Glomerular visceral epithelial cell (primary cell): ENCODE measurements around the gene RTN4RL2.

Experiments used
- DNase-seq: peaks from one replicate; pipeline ENCODE4 v3.0.0-alpha.2; 2016; ENCODE audit errors: extremely low spot score

RTN4RL2 gene

GRCh38 chr11:57462597-57462996 is 2.3 kb downstream of the RTN4RL2 start:
- DNase-seq = no peak

- DNase-seq = no peak
Measured at GRCh38 chr11:57463671-57464538, 3.6 kb downstream of the RTN4RL2 start.

- no peak for DNase-seq
Measured at GRCh38 chr11:57464539-57465181, 4.3 kb downstream of the RTN4RL2 start.

GRCh38 chr11:57466680-57467079 is 6.4 kb downstream of the RTN4RL2 start:
- no peak for DNase-seq

GRCh38 chr11:57467508-57468157 is 7.3 kb downstream of the RTN4RL2 start:
- no peak for DNase-seq

- no peak for DNase-seq
Measured at GRCh38 chr11:57468276-57468675, 7.9 kb downstream of the RTN4RL2 start.

- DNase-seq = no peak
Measured at GRCh38 chr11:57469268-57469667, 8.9 kb downstream of the RTN4RL2 start.

- no peak for DNase-seq
Measured at GRCh38 chr11:57471496-57471895, 11.2 kb downstream of the RTN4RL2 start.

- no peak for DNase-seq
Measured at GRCh38 chr11:57473285-57473841, 13.0 kb downstream of the RTN4RL2 start.

GRCh38 chr11:57474017-57474802 is 13.9 kb downstream of the RTN4RL2 start:
- no peak for DNase-seq

GRCh38 chr11:57474803-57475115 is 14.4 kb downstream of the RTN4RL2 start:
- no peak for DNase-seq

GRCh38 chr11:57475191-57475590 is 14.9 kb downstream of the RTN4RL2 start:
- DNase-seq = no peak

- DNase-seq = no peak
Measured at GRCh38 chr11:57475671-57476046, 15.3 kb downstream of the RTN4RL2 start.

GRCh38 chr11:57476047-57476756 is 15.9 kb downstream of the RTN4RL2 start:
- no peak for DNase-seq

GRCh38 chr11:57476757-57477506 is 16.6 kb downstream of the RTN4RL2 start:
- no peak for DNase-seq

GRCh38 chr11:57477507-57478189 is 17.3 kb downstream of the RTN4RL2 start:
- no peak for DNase-seq

GRCh38 chr11:57479021-57479663 is 18.8 kb downstream of the RTN4RL2 start:
- no peak for DNase-seq

- DNase-seq = no peak
Measured at GRCh38 chr11:57479911-57480310, 19.6 kb downstream of the RTN4RL2 start.

- DNase-seq = peak; percentile 41
Measured at GRCh38 chr11:57480409-57481137, 20.2 kb downstream of the RTN4RL2 start.
